Fibroblast of pulmonary artery (primary cell): ENCODE results near the gene CLEC3B.
"Not testable (repeated sequence)": the region's sequence is repeated elsewhere in the genome, so short reads cannot be mapped to it uniquely, and the experiment has no call there.

Source experiments
- DNase-seq: peaks from one replicate; pipeline ENCODE4 v3.0.0-alpha.2; 2010; ENCODE audit warnings: low read depth
- H3K4me3 ChIP-seq: replicated peaks from 2 replicates; pipeline ENCODE4 v1.5.1; 2011; ENCODE audit warnings: low read depth, mild to moderate bottlenecking, control low read depth, low read length, moderate library complexity
- CTCF ChIP-seq: IDR thresholded peaks from 2 replicates; pipeline ENCODE4 v1.5.1; 2011; ENCODE audit warnings: mild to moderate bottlenecking, control low read depth, low read length, inconsistent platforms; ENCODE audit errors: missing control alignments

Gene CLEC3B

GRCh38 chr3:45042162-45042561 lies 16.1 kb downstream of the CLEC3B start:
- no peak overlapping the region for H3K4me3 ChIP-seq
- no peak for TF ChIP-seq CTCF
- no peak for DNase-seq

- DNase-seq, result peak; percentile 83
- TF ChIP-seq CTCF, result peak; percentile 36
- no peak overlapping the region for H3K4me3 ChIP-seq
Observed at GRCh38 chr3:45043728-45044299, 17.7 kb downstream of the CLEC3B start.

GRCh38 chr3:45048244-45048643 lies 22.1 kb downstream of the CLEC3B start:
- TF ChIP-seq CTCF, result no peak
- DNase-seq, result no peak
- no peak overlapping the region for H3K4me3 ChIP-seq

GRCh38 chr3:45049807-45050206 lies 23.7 kb downstream of the CLEC3B start:
- no peak for TF ChIP-seq CTCF
- no peak for DNase-seq
- H3K4me3 ChIP-seq, result no peak overlapping the region

- no peak for DNase-seq
- H3K4me3 ChIP-seq, result no peak overlapping the region
- TF ChIP-seq CTCF, result no peak
Observed at GRCh38 chr3:45051685-45052084, 25.6 kb downstream of the CLEC3B start.

GRCh38 chr3:45053805-45054195 lies 27.7 kb downstream of the CLEC3B start:
- not testable (repeated sequence) for DNase-seq

GRCh38 chr3:45054196-45054857 lies 28.2 kb downstream of the CLEC3B start:
- peak; percentile 81 for DNase-seq
- H3K4me3 ChIP-seq, result no peak overlapping the region
- TF ChIP-seq CTCF, result no peak

More at GRCh38 chr3:45053805-45054195, 27.7 kb downstream of the CLEC3B start:
- not testable (repeated sequence) for H3K4me3 ChIP-seq
